B cell (primary cell): ENCODE measurements around the gene PKP2. TPM values are rescaled to one million over a fixed set of nuclear protein-coding genes. Genes with fewer than 3 reads are reported as not detected.

ENCODE experiments used
- ATAC-seq: fragments of 200-7000 bp; cut with Tn5 transposase; one replicate; pipeline ENCODE4 v1.10.0; 2021; ENCODE audit warnings: low read depth, mild to moderate bottlenecking, moderate number of reproducible peaks, moderate library complexity
- CTCF ChIA-PET: fragments of 350-600 bp; sonication (Branson Sonifier 250); formaldehyde crosslinking; loops from one replicate; lab custom pipeline; 2021; ENCODE audit warnings: antibody characterized with exemption, inconsistent platforms; lab: Charles Lee
- POLR2A ChIA-PET: fragments of 350-600 bp; sonication (Branson Sonifier 250); formaldehyde crosslinking; loops from one replicate; lab custom pipeline; 2021; ENCODE audit warnings: antibody characterized with exemption; lab: Charles Lee
- DNase-seq: peaks from one replicate; pipeline ENCODE4 v3.0.0; 2013
- H2AFZ ChIP-seq: 2 replicates; pipeline ENCODE4 v1.6.1; 2012; ENCODE audit warnings: mild to moderate bottlenecking, low read depth, low read length; ENCODE audit not compliant: insufficient read depth, poor library complexity, severe bottlenecking
- H3K27ac ChIP-seq, 2 donors: 1 replicate in 1 of 2; 2 replicates in 1 of 2; pipeline ENCODE4 v1.5.1; 2012 to 2013; ENCODE audit warnings: low read length in 2 of 2, mild to moderate bottlenecking in 2 of 2, moderate library complexity in 1 of 2
- H3K27me3 ChIP-seq, 4 experiments: fragments of 200-600 bp in 1 of 4; sonication (generic) in 1 of 4; replicated peaks in 1 of 4; 1 replicate in 2 of 4; 2 replicates in 2 of 4; pipeline versions ENCODE4 v1.6.1 to v1.7.0; 2013 to 2016; ENCODE audit warnings: low read length in 3 of 4, mild to moderate bottlenecking in 2 of 4, mixed read lengths in 1 of 4, moderate library complexity in 1 of 4; ENCODE audit not compliant: insufficient read depth in 4 of 4, control insufficient read depth in 3 of 4; ENCODE audit errors: control extremely low read depth in 1 of 4
- H3K36me3 ChIP-seq, 2 experiments: replicated peaks in 1 of 2; 1 replicate in 1 of 2; 2 replicates in 1 of 2; pipeline versions ENCODE4 v1.6.1 to v1.7.1; 2013; ENCODE audit warnings: low read length in 1 of 2; ENCODE audit not compliant: insufficient read depth in 2 of 2, control insufficient read depth in 1 of 2; ENCODE audit errors: control extremely low read depth in 1 of 2, extremely low read depth in 1 of 2
- H3K4me1 ChIP-seq, 2 donors: fragments of 200-600 bp in 1 of 2; sonication (generic) in 1 of 2; 1 replicate in 1 of 2; 2 replicates in 1 of 2; pipeline versions ENCODE4 v1.5.1 to v1.6.1; 2013 to 2017; ENCODE audit warnings: low read length in 2 of 2; ENCODE audit not compliant: control insufficient read depth in 2 of 2, insufficient read depth in 2 of 2
- H3K4me2 ChIP-seq: replicated peaks from 2 replicates; pipeline ENCODE3; 2012; ENCODE audit warnings: mild to moderate bottlenecking, low read depth, low read length; ENCODE audit not compliant: poor library complexity, severe bottlenecking
- H3K4me3 ChIP-seq, 5 experiments: fragments of 200-600 bp in 1 of 5; sonication (generic) in 1 of 5; 1 replicate in 3 of 5; 2 replicates in 2 of 5; pipeline versions ENCODE4 v1.5.1 to v1.7.0; 2011 to 2016; ENCODE audit warnings: low read length in 4 of 5, mild to moderate bottlenecking in 4 of 5, low read depth in 2 of 5, control low read depth in 1 of 5, moderate library complexity in 1 of 5; ENCODE audit not compliant: insufficient read depth in 1 of 5; ENCODE audit errors: control extremely low read depth in 1 of 5, extremely low read depth in 1 of 5
- H3K79me2 ChIP-seq: fragments of 200-600 bp; sonication (generic); one replicate; pipeline ENCODE4 v1.6.0; 2016; ENCODE audit warnings: low read length; ENCODE audit not compliant: control insufficient read depth, insufficient read depth
- H3K9ac ChIP-seq: fragments of 200-600 bp; sonication (generic); 2 replicates; pipeline ENCODE4 v1.6.1; 2017; ENCODE audit warnings: mild to moderate bottlenecking, low read length, moderate library complexity
- H3K9me3 ChIP-seq, 3 donors: one replicate each; pipeline versions ENCODE4 v1.6.1 to v1.7.1; 2013; ENCODE audit warnings: low read length in 2 of 3; ENCODE audit not compliant: control insufficient read depth in 2 of 3, insufficient read depth in 1 of 3; ENCODE audit errors: control extremely low read depth in 1 of 3
- H4K20me1 ChIP-seq: 2 replicates; pipeline ENCODE4 v1.6.0; 2012; ENCODE audit warnings: mild to moderate bottlenecking, low read length; ENCODE audit not compliant: insufficient read depth, control insufficient read depth, poor library complexity, severe bottlenecking
- H3K27ac Mint-ChIP-seq: one replicate; pipeline ENCODE4 v1.8.0; 2021; ENCODE audit warnings: mixed read lengths
- H3K27me3 Mint-ChIP-seq: one replicate; pipeline ENCODE4 v1.8.0; 2021; ENCODE audit warnings: mixed read lengths
- H3K4me1 Mint-ChIP-seq: one replicate; pipeline ENCODE4 v1.8.0; 2021; ENCODE audit warnings: mixed read lengths
- H3K4me3 Mint-ChIP-seq: one replicate; pipeline ENCODE4 v1.8.0; 2021; ENCODE audit warnings: mixed read lengths
- H3K9me3 Mint-ChIP-seq: one replicate; pipeline ENCODE4 v1.8.0; 2022; ENCODE audit warnings: mixed read lengths; ENCODE audit not compliant: insufficient read depth
- EZH2 ChIP-seq: IDR thresholded peaks from 2 replicates; pipeline ENCODE4 v1.6.1; 2012; ENCODE audit warnings: borderline replicate concordance, low read depth, mild to moderate bottlenecking, moderate library complexity, low read length; ENCODE audit not compliant: insufficient read depth, poor library complexity, severe bottlenecking
- WGBS: methylation state at CpG from one replicate; pipeline ENCODE4 v1.1.5; 2013; ENCODE audit warnings: missing lambda C conversion rate; ENCODE audit not compliant: insufficient coverage; 5-methylcytosine and 5-hydroxymethylcytosine counted together
- intact Hi-C: fragments of 100-400 bp; cut with micrococcal nuclease; formaldehyde crosslinking; loops from one replicate; pipeline ENCODE4 v1.10.0; 2022
- polyA plus RNA-seq: library from polyadenylated mRNA; depleted of rRNA; stranded (reverse); fragments of >200 nt; gene quantifications from 2 replicates; pipeline ENCODE4 v1.2.3, GENCODE V29; 2012
- total RNA-seq, 2 donors: library from RNA; stranded (reverse); fragments of 120-200 nt in 1 of 2; gene quantifications; 1 replicate in 1 of 2; 2 replicates in 1 of 2; pipeline versions ENCODE4 v1.2.3 to v1.2.4, GENCODE V29; 2013 to 2022
- TF ChIP-seq, protein P1 (sequence below): fragments of 200-600 bp; IDR thresholded peaks from one replicate; pipeline ENCODE4 v1.8.0; 2022; ENCODE audit warnings: antibody characterized with exemption, mild to moderate bottlenecking

PKP2 gene
- total and polyA plus RNA-seq, 2 donors (not counting 1 experiment from before 2014, with no cell fraction given) = not detected

DNA sequence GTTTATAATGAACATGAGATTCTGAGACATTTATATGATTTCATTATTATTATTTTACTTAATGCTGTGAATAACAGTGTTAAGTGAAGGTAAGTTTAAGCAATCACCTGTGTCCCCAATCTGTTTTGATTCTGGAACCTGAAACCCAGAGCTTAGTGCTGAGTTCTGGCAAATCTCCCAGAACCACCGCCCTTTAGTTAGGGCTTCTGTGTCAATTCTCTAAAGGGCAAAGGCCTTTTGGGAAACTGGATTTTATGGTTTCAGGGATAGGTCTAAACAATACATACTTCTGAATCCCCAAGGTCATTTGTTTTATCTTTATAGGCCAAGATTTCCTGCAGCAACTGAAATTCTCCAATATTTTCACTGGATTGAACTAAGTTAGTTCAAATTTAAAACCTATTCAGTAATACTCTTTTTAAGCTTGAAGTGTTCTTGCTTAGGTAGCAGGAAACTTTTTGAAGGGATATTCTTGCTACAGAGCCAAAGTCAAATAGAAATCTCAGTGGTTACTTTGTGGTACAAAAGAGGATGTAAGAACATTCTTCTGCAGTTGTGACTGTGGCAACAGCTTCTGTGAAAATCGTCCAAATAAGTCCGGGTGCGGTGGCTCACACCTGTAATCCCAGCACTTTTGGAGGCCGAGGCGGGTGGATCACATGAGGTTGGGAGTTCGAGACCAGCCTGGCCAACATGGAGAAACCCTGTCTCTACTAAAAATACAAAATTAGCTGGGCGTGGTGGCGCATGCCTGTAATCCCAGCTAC lies 10.0 kb upstream of the PKP2 start:
- H3K9me3 ChIP-seq = peaks cover 0 to 2% (median 0%) of the 10 kb centered on the region in 3 donors
- no peak overlapping the region for H3K9ac ChIP-seq
- H2AFZ ChIP-seq = no peak overlapping the region
- H3K4me2 ChIP-seq = no peak overlapping the region
- no peak for ATAC-seq
- no peak overlapping the region for H3K27ac Mint-ChIP-seq
- no peaks in the 10 kb centered on the region for H4K20me1 ChIP-seq
- ChIA-PET CTCF (no interaction called here), POLR2A (no interaction called here)
- H3K4me3 ChIP-seq = no peak overlapping the region
- no peak overlapping the region for H3K27ac ChIP-seq
- no peak for DNase-seq
- H3K4me1 ChIP-seq = no peaks in the 10 kb centered on the region
- H3K4me3 Mint-ChIP-seq = no peak overlapping the region
- H3K27me3 ChIP-seq = peaks cover 0 to 2% (median under 1%) of the 10 kb centered on the region in 4 experiments
- H3K36me3 ChIP-seq = no peaks in the 10 kb centered on the region
- WGBS = 36% methylated on average over 3 of the region's 9 CpGs
- TF ChIP-seq, protein P1, sequence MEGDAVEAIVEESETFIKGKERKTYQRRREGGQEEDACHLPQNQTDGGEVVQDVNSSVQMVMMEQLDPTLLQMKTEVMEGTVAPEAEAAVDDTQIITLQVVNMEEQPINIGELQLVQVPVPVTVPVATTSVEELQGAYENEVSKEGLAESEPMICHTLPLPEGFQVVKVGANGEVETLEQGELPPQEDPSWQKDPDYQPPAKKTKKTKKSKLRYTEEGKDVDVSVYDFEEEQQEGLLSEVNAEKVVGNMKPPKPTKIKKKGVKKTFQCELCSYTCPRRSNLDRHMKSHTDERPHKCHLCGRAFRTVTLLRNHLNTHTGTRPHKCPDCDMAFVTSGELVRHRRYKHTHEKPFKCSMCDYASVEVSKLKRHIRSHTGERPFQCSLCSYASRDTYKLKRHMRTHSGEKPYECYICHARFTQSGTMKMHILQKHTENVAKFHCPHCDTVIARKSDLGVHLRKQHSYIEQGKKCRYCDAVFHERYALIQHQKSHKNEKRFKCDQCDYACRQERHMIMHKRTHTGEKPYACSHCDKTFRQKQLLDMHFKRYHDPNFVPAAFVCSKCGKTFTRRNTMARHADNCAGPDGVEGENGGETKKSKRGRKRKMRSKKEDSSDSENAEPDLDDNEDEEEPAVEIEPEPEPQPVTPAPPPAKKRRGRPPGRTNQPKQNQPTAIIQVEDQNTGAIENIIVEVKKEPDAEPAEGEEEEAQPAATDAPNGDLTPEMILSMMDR = no peak
- no peak for TF ChIP-seq EZH2
- intact Hi-C loops = no loop called here
- peaks cover 27% of the 10 kb centered on the region for H3K27me3 Mint-ChIP-seq
- H3K79me2 ChIP-seq = no peaks in the 10 kb centered on the region
- no peaks in the 10 kb centered on the region for H3K9me3 Mint-ChIP-seq
- H3K4me1 Mint-ChIP-seq = no peaks in the 10 kb centered on the region

DNA sequence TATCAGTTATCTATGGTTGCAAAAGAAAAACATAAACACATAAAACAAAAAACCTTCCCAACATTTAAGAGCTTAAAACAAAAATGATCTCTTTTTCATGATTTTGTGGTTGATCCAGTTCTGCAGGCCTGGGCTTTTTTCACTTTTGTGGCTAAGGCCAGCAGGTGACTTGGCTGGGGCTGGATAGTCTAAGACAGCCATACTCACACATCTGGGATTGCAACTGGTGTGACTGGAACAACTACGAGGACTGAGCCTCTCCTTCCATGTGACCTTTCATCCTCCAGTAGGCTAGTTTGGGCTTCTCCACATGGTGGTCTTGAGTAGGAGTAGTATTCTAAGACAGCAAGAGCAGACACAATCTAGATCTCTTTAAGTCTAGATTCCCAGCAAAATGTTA lies 7.2 kb upstream of the PKP2 start:
- H3K36me3 ChIP-seq = no peaks in the 10 kb centered on the region
- no peaks in the 10 kb centered on the region for H4K20me1 ChIP-seq
- WGBS = no CpG with 5 or more reads among the region's 1 CpG
- H3K27ac ChIP-seq = no peak overlapping the region
- ChIA-PET CTCF (no interaction called here), POLR2A (no interaction called here)
- no peak overlapping the region for H3K27ac Mint-ChIP-seq
- H3K4me1 ChIP-seq = no peaks in the 10 kb centered on the region
- H2AFZ ChIP-seq = no peak overlapping the region
- no peaks in the 10 kb centered on the region for H3K79me2 ChIP-seq
- intact Hi-C loops = no loop called here
- TF ChIP-seq EZH2 = no peak
- TF ChIP-seq, protein P1 = no peak
- H3K27me3 ChIP-seq = peaks cover 0 to 3% (median 1%) of the 10 kb centered on the region in 4 experiments
- H3K9me3 Mint-ChIP-seq = no peaks in the 10 kb centered on the region
- peaks cover 30% of the 10 kb centered on the region for H3K27me3 Mint-ChIP-seq
- H3K4me2 ChIP-seq = no peak overlapping the region
- no peak overlapping the region for H3K4me3 Mint-ChIP-seq
- H3K4me1 Mint-ChIP-seq = no peaks in the 10 kb centered on the region
- no peak overlapping the region for H3K4me3 ChIP-seq
- peaks cover 0 to 2% (median 0%) of the 10 kb centered on the region in 3 donors for H3K9me3 ChIP-seq
- H3K9ac ChIP-seq = no peak overlapping the region
- DNase-seq (no peak), ATAC-seq (no peak)
